SK-MEL-5 (cell line): ENCODE measurements around the gene TMEM164. TPM values are rescaled to one million over a fixed set of nuclear protein-coding genes. Genes with fewer than 3 reads are reported as not detected.

Source experiments
- small RNA-seq, 2 experiments: library from RNA; depleted of rRNA; stranded (forward); fragments of <200 nt; gene quantifications; one replicate each; pipeline ENCODE3, GENCODE V24; 2014
- total RNA-seq: library from RNA; depleted of rRNA; stranded (reverse); fragments of >200 nt; shearing (Covaris generic); gene quantifications from 2 replicates; pipeline ENCODE4 v1.2.3, GENCODE V29; 2014

The TMEM164 gene
- total RNA-seq, 1 experiment from 2014 or later = 19.5 TPM

Small RNAs within 50 kb of the gene (small RNA-seq; reads per million reads assigned to genes)
- gene MIR3978 = 0 reads per million in 2 experiments
- 0.08 to 8.1 reads per million in 2 experiments for gene MIR652
- gene SNORD96B = 0.48 to 3.8 reads per million in 2 experiments
